ENCODE measurements around the gene NLRP3. TPM values are rescaled to one million over a fixed set of nuclear protein-coding genes. Genes with fewer than 3 reads are reported as not detected.

The NLRP3 gene
- under 0.01 and 0.31 TPM in 2 replicates for total RNA-seq

GRCh38 chr1:247415423-247416361 is at the start of gene NLRP3:
TSS of gene NLRP3 (plus strand) at chr1:247416173. CDS start at chr1:247418801, 2,628 bp downstream.

Other genes starting within 250 kb of the NLRP3 start
- gene ZNF124, start 244.2 kb upstream of the NLRP3 start, total RNA-seq = 33.0 and 47.3 TPM in 2 replicates
- not detected in 2 replicates for gene VN1R5, start 160.1 kb upstream of the NLRP3 start, total RNA-seq
- gene ZNF496, start 84.3 kb upstream of the NLRP3 start, total RNA-seq = 13.8 and 19.3 TPM in 2 replicates
- gene OR2B11, start 41.9 kb downstream of the NLRP3 start, total RNA-seq = not detected in 2 replicates
- not detected in 2 replicates for gene OR2C3, start 120.3 kb downstream of the NLRP3 start, total RNA-seq
- gene GCSAML, start 133.0 kb downstream of the NLRP3 start, total RNA-seq = under 0.01 TPM in 1 of 2 replicates, not detected in the other
- not detected in 2 replicates for gene OR2G2, start 172.2 kb downstream of the NLRP3 start, total RNA-seq
- gene OR2G3, start 189.4 kb downstream of the NLRP3 start, total RNA-seq = not detected in 2 replicates

Measured in bladder microvascular endothelial cell (primary cell).